ENCODE results near the gene DHRS2.

DNA sequence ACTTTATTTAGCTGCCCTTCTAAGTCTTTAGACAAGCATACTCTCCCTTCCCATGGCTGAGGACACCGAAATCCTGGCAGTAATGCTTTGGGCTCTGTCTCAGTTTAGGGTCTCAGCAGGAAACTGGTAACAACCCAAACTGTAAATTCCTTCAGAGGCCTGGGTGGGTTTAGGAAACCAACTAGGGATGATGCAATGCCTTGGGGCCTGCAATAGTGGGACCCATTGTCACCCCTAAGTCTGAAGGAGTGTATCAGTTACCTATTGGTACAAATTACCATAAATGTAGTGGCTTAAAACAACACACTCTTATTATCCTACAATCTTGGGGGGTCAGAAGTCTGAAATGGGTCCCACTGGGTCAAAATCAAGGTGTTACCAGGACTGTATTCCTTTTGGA is 36.0 kb downstream of the DHRS2 start:
- TF ChIP-seq, protein P1, sequence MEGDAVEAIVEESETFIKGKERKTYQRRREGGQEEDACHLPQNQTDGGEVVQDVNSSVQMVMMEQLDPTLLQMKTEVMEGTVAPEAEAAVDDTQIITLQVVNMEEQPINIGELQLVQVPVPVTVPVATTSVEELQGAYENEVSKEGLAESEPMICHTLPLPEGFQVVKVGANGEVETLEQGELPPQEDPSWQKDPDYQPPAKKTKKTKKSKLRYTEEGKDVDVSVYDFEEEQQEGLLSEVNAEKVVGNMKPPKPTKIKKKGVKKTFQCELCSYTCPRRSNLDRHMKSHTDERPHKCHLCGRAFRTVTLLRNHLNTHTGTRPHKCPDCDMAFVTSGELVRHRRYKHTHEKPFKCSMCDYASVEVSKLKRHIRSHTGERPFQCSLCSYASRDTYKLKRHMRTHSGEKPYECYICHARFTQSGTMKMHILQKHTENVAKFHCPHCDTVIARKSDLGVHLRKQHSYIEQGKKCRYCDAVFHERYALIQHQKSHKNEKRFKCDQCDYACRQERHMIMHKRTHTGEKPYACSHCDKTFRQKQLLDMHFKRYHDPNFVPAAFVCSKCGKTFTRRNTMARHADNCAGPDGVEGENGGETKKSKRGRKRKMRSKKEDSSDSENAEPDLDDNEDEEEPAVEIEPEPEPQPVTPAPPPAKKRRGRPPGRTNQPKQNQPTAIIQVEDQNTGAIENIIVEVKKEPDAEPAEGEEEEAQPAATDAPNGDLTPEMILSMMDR (IDR thresholded peaks at IDR 0.05): no peak
- TF ChIP-seq POLR2AphosphoS5 (IDR thresholded peaks at IDR 0.05): no peak
